HUES64 (cell line): ENCODE data around the gene VTA1.

ENCODE experiments used
- H3K27ac ChIP-seq: 2 replicates; pipeline ENCODE4 v1.7.0; 2013; ENCODE audit warnings: low read depth, low read length, inconsistent platforms
- H3K27me3 ChIP-seq: 2 replicates; pipeline ENCODE4 v1.6.1; 2013; ENCODE audit warnings: mild to moderate bottlenecking, low read length; ENCODE audit not compliant: insufficient read depth
- H3K36me3 ChIP-seq: 2 replicates; pipeline ENCODE4 v1.6.1; 2013; ENCODE audit warnings: mild to moderate bottlenecking, low read length; ENCODE audit not compliant: insufficient read depth
- H3K4me1 ChIP-seq: 2 replicates; pipeline ENCODE4 v1.6.1; 2013; ENCODE audit warnings: mild to moderate bottlenecking, low read length, moderate library complexity; ENCODE audit not compliant: insufficient read depth
- H3K4me3 ChIP-seq: 2 replicates; pipeline ENCODE4 v1.5.1; 2013; ENCODE audit warnings: mild to moderate bottlenecking, low read length, moderate library complexity
- H3K9ac ChIP-seq: 2 replicates; pipeline ENCODE4 v1.6.1; 2013; ENCODE audit warnings: mild to moderate bottlenecking, low read depth, low read length
- H3K9me3 ChIP-seq: 2 replicates; pipeline ENCODE4 v1.6.1; 2013; ENCODE audit warnings: low read depth, low read length; ENCODE audit not compliant: insufficient read depth
- WGBS: fragments of 150-250, 120-280 bp; methylation state at CpG from one replicate; pipeline ENCODE4 v1.1.7; 2013; ENCODE audit warnings: missing lambda C conversion rate; 5-methylcytosine and 5-hydroxymethylcytosine counted together

The VTA1 gene

DNA sequence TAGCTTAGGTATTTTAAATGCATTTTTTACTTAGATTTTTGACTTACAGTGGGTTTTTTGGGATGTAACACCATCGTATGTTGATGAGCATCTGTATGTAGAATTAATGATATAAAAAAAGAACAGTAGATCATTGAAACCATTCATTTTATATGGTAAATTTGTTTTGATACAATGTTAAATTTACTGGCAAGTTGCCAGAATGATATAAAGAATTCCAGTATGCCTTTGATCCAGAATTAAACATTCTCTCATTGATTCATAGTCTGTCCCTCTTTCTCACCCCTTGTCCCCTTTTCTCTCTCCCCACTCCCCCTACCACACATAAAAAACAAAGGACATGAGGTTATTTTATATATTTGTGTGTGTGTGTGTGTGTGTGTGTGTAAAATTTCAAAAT lies 45.3 kb downstream of the VTA1 start:
- WGBS, result no CpG with 5 or more reads among the region's 1 CpG
- no peaks in the 10 kb centered on the region for H3K4me1 ChIP-seq

GRCh38 chr6:142193621-142194020 lies 46.6 kb downstream of the VTA1 start:
- H3K4me3 ChIP-seq, result no peak overlapping the region
- no peaks in the 10 kb centered on the region for H3K4me1 ChIP-seq
- H3K9ac ChIP-seq, result no peak overlapping the region
- H3K27ac ChIP-seq, result no peak overlapping the region
- H3K36me3 ChIP-seq, result peaks cover 21% of the 10 kb centered on the region
- H3K9me3 ChIP-seq, result no peaks in the 10 kb centered on the region
- no peaks in the 10 kb centered on the region for H3K27me3 ChIP-seq

More for the DNA sequence above, 45.3 kb downstream of the VTA1 start:
- H3K36me3 ChIP-seq, result peaks cover 16% of the 10 kb centered on the region
- H3K9me3 ChIP-seq, result no peaks in the 10 kb centered on the region
- no peak overlapping the region for H3K27ac ChIP-seq
- H3K4me3 ChIP-seq, result no peak overlapping the region
- H3K27me3 ChIP-seq, result no peaks in the 10 kb centered on the region
- H3K9ac ChIP-seq, result no peak overlapping the region

- no peak overlapping the region for H3K4me3 ChIP-seq
- H3K9ac ChIP-seq, result no peak overlapping the region
- H3K9me3 ChIP-seq, result no peaks in the 10 kb centered on the region
- H3K27ac ChIP-seq, result no peak overlapping the region
- H3K36me3 ChIP-seq, result peaks cover 27% of the 10 kb centered on the region
- H3K4me1 ChIP-seq, result no peaks in the 10 kb centered on the region
- no peaks in the 10 kb centered on the region for H3K27me3 ChIP-seq
- 99% methylated on average over 4 of the region's 4 CpGs for WGBS
Observed at GRCh38 chr6:142195862-142196541, 48.9 kb downstream of the VTA1 start.

- no peak overlapping the region for H3K4me3 ChIP-seq
- H3K36me3 ChIP-seq, result peaks cover 70% of the 10 kb centered on the region
- WGBS, result 96% methylated on average over 2 of the region's 3 CpGs
- no peak overlapping the region for H3K9ac ChIP-seq
- H3K9me3 ChIP-seq, result no peaks in the 10 kb centered on the region
- H3K27ac ChIP-seq, result no peak overlapping the region
- no peaks in the 10 kb centered on the region for H3K27me3 ChIP-seq
- H3K4me1 ChIP-seq, result no peaks in the 10 kb centered on the region
Observed at GRCh38 chr6:142200846-142201628, 54.0 kb downstream of the VTA1 start.

DNA sequence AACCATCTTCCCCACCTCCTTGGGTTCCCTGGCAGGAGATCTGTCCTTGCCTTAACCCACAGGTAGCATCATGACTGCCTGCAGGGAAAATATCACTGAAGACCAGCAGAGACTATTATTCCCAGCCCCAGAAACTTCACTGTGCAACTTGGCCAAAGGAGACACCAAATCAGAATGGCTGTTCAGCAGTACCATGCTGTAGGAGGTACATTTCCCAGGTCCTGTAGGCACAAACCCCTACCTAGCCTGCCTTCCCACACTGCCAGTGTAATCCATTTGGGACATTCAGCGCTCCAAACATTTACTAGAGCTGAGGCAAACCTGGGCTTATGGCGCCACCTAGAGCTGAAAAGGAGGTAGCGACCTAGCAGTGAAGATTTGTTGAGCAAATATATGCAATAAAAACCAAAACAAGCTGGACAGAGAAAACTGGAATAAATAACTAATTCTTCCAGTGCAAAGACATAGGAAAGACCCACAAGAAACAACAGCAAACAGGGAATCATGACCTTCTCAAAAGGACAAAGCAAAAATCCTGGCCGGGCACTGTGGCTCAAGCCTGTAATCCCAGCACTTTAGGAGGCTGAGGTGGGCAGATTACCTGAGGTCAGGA lies 60.3 kb downstream of the VTA1 start:
- H3K27ac ChIP-seq, result no peak overlapping the region
- H3K9ac ChIP-seq, result no peak overlapping the region
- H3K4me3 ChIP-seq, result no peak overlapping the region
- peaks cover 81% of the 10 kb centered on the region for H3K36me3 ChIP-seq
- no peaks in the 10 kb centered on the region for H3K27me3 ChIP-seq
- no peaks in the 10 kb centered on the region for H3K4me1 ChIP-seq
- WGBS, result 55% methylated on average over 3 of the region's 4 CpGs
- H3K9me3 ChIP-seq, result peaks cover 7% of the 10 kb centered on the region; the same call in 1 of the 2 replicates

GRCh38 chr6:142210606-142211005 lies 63.5 kb downstream of the VTA1 start:
- Histone ChIP-seq H3K9me3 (peaks cover 21% of the 10 kb centered on the region), H3K27me3 (no peaks in the 10 kb centered on the region), H3K36me3 (peaks cover 71% of the 10 kb centered on the region), H3K4me1 (no peaks in the 10 kb centered on the region), H3K9ac (no peak overlapping the region), H3K4me3 (no peak overlapping the region), H3K27ac (no peak overlapping the region)
- WGBS, result 97% methylated on average over 4 of the region's 4 CpGs

GRCh38 chr6:142213402-142213801 lies 66.3 kb downstream of the VTA1 start:
- Histone ChIP-seq H3K36me3 (peaks cover 57% of the 10 kb centered on the region), H3K9me3 (peaks cover 21% of the 10 kb centered on the region), H3K27me3 (no peaks in the 10 kb centered on the region), H3K9ac (no peak overlapping the region), H3K27ac (no peak overlapping the region), H3K4me1 (no peaks in the 10 kb centered on the region), H3K4me3 (no peak overlapping the region)
- WGBS, result 97% methylated on average over 1 of the region's 1 CpG

GRCh38 chr6:142218446-142218845 lies 71.4 kb downstream of the VTA1 start:
- Histone ChIP-seq H3K4me3 (no peak overlapping the region), H3K27ac (no peak overlapping the region), H3K36me3 (peaks cover 32% of the 10 kb centered on the region), H3K9me3 (peaks cover 4% of the 10 kb centered on the region; the same call in 1 of the 2 replicates), H3K4me1 (no peaks in the 10 kb centered on the region), H3K9ac (no peak overlapping the region), H3K27me3 (no peaks in the 10 kb centered on the region)
- WGBS, result 90% methylated on average over 2 of the region's 2 CpGs

DNA sequence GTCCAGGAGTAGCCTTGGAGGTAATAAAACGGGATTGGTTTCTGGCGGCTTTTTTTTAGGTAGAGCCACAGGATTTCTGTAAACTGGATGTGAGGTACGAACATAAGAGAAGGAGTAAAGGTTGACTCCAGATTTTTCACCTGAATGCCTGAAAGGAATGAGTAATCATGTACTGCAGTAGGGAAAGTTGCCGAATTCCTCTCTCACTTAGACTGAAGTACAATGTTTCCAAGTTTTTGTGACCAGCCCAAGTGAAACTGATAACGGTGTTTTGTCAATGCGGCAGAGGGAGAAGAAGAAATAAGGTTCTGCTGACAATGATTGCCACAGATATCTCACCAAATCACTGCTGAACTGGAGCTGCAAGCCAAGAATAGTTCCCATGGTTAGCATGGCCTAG lies 75.0 kb downstream of the VTA1 start:
- Histone ChIP-seq H3K4me3 (no peak overlapping the region), H3K4me1 (no peaks in the 10 kb centered on the region), H3K27me3 (no peaks in the 10 kb centered on the region), H3K27ac (no peak overlapping the region), H3K9me3 (no peaks in the 10 kb centered on the region), H3K9ac (no peak overlapping the region), H3K36me3 (peaks cover 24% of the 10 kb centered on the region)
- WGBS, result 91% methylated on average over 6 of the region's 6 CpGs

GRCh38 chr6:142223938-142224337 lies 76.9 kb downstream of the VTA1 start:
- no peak overlapping the region for H3K4me3 ChIP-seq
- H3K27ac ChIP-seq, result no peak overlapping the region
- peaks cover 11% of the 10 kb centered on the region for H3K36me3 ChIP-seq
- no peaks in the 10 kb centered on the region for H3K27me3 ChIP-seq
- 91% methylated on average over 8 of the region's 8 CpGs for WGBS
- H3K9ac ChIP-seq, result no peak overlapping the region
- no peaks in the 10 kb centered on the region for H3K4me1 ChIP-seq
- no peaks in the 10 kb centered on the region for H3K9me3 ChIP-seq

DNA sequence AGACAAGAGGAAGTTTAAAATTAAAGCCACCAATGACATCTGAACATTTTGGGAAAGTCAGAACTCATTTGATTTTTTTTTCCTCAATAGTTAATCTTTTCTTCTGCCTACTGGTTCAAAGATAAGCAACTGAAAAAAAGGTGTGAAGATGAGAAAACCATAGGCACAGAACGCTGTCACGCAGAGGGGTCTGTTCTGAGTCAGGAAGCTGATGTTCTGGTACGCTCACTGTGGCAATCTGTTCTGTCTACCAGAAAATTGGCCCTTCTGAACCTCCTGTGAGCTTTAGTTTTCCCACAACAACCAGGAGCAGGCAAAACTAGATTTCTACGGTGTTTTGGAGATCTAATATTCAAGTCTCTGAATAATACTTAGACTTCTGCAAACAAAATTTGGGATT lies 78.1 kb downstream of the VTA1 start:
- Histone ChIP-seq H3K9me3 (no peaks in the 10 kb centered on the region), H3K36me3 (no peaks in the 10 kb centered on the region), H3K27me3 (no peaks in the 10 kb centered on the region), H3K9ac (no peak overlapping the region), H3K4me3 (no peak overlapping the region), H3K4me1 (no peaks in the 10 kb centered on the region), H3K27ac (no peak overlapping the region)
- 91% methylated on average over 4 of the region's 4 CpGs for WGBS
